Activated naive CD8-positive, alpha-beta T cell treated with anti-CD3 and anti-CD28 coated beads for 36 hours (primary cell): ENCODE results near the gene DNAJC17. TPM values are rescaled to one million over a fixed set of nuclear protein-coding genes. Genes with fewer than 3 reads are reported as not detected.

Experiments used
- DNase-seq: peaks from one replicate; pipeline ENCODE4 v3.0.0; 2021
- H3K27ac Mint-ChIP-seq: one replicate; pipeline ENCODE4 v1.8.0; 2022; ENCODE audit warnings: mild to moderate bottlenecking, moderate library complexity, mixed read lengths
- H3K27me3 Mint-ChIP-seq: one replicate; pipeline ENCODE4 v1.8.0; 2022; ENCODE audit warnings: mild to moderate bottlenecking, mixed read lengths
- H3K36me3 Mint-ChIP-seq: one replicate; pipeline ENCODE4 v1.8.0; 2021; ENCODE audit warnings: mild to moderate bottlenecking, mixed read lengths
- H3K4me1 Mint-ChIP-seq: one replicate; pipeline ENCODE4 v1.8.0; 2021; ENCODE audit warnings: mixed read lengths
- H3K4me3 Mint-ChIP-seq: one replicate; pipeline ENCODE4 v1.8.0; 2022; ENCODE audit warnings: mild to moderate bottlenecking, moderate library complexity, mixed read lengths
- H3K9me3 Mint-ChIP-seq: one replicate; pipeline ENCODE4 v1.8.0; 2022; ENCODE audit warnings: mixed read lengths
- total RNA-seq, 2 experiments: library from RNA; stranded (reverse); gene quantifications; one replicate each; pipeline ENCODE4 v1.2.3, GENCODE V29; 2021

The DNAJC17 gene
- total RNA-seq, 2 experiments from 2014 or later = 39.8 to 41.7 TPM

DNA sequence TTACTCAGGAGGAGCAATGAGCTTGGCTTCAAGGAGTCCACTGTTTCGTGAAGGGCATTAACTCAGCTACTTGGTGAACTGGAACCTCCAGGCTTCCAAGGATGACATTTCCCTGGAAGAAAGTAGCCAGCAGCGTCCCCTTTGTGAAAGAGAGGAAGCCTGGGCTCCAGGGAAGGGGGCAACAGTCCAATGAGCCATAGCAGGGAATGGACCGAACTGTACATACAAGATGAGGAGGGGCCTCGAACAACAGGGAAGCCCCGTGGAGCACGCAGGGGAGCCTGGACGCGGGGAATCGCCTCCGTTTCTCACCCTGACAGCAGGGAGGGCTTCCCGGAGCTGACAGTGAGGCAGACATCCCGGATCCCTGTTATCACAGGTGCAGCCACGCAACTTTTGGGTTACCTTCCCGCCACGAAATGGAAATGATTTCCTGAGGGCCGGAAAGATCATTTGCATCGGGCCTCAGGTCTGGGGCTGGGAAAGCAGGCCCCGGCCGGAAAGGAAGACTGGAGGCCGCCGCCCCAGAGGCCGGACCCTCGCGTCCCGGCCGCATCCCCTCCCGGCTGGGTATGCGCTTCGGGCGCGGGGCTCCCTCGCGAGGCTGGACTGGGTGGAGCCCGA, 36.1 kb upstream of the DNAJC17 start:
- Mint-ChIP-seq H3K27me3 (peaks cover 23% of the 10 kb centered on the region), H3K36me3 (no peaks in the 10 kb centered on the region), H3K9me3 (no peaks in the 10 kb centered on the region), H3K4me3 (peak overlapping the region; percentile 67), H3K4me1 (peaks cover 15% of the 10 kb centered on the region), H3K27ac (no peak overlapping the region)
- DNase-seq = no peak

GRCh38 chr15:40841741-40842140, 34.5 kb upstream of the DNAJC17 start:
- no peak overlapping the region for H3K4me3 Mint-ChIP-seq
- peaks cover 23% of the 10 kb centered on the region for H3K27me3 Mint-ChIP-seq
- DNase-seq = no peak
- H3K27ac Mint-ChIP-seq = no peak overlapping the region
- H3K4me1 Mint-ChIP-seq = peaks cover 9% of the 10 kb centered on the region
- H3K9me3 Mint-ChIP-seq = no peaks in the 10 kb centered on the region
- no peaks in the 10 kb centered on the region for H3K36me3 Mint-ChIP-seq

DNA sequence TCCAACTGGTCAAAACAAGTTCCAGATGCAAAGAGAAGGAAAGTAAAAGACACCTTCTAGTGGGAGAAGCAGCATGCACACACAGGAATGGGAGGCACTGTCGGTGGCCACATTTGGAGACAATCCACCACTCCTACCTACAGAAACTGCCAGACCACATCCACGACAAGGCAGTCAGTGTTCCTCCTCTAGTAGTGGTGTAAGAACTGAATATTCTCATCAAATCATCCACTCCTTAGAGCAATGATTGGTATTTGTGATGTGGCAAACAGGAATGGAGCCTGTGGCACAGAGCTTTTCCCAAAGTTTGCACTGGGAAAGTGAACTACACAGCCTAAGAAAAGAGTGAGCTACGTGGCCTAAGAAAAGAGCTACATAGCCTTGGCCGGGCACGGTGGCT, 31.5 kb upstream of the DNAJC17 start:
- Mint-ChIP-seq H3K4me3 (no peak overlapping the region), H3K27me3 (peaks cover 9% of the 10 kb centered on the region), H3K4me1 (no peaks in the 10 kb centered on the region), H3K27ac (no peak overlapping the region), H3K36me3 (no peaks in the 10 kb centered on the region), H3K9me3 (no peaks in the 10 kb centered on the region)
- DNase-seq = no peak

DNA sequence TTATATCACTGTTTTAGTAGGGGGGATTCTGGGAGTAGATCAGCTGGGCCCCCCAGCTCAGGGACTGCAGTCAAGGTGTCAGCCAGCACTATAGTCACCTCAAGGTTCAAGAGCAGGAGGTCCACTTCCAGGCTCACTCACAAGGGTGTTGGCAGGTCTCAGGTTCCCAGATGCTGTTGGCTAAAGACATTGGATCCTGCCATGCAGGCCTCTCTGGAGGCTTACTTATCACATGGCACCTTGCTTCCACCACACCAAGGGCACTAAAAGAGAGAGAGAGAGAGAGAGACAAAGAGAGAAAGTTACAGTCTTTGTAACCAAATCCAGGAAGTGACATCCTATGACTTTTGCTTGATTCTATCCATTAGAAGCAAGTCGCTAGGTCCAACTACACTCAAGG, 28.7 kb upstream of the DNAJC17 start:
- Mint-ChIP-seq H3K27me3 (no peaks in the 10 kb centered on the region), H3K9me3 (no peaks in the 10 kb centered on the region), H3K4me3 (no peak overlapping the region), H3K4me1 (no peaks in the 10 kb centered on the region), H3K36me3 (no peaks in the 10 kb centered on the region), H3K27ac (no peak overlapping the region)
- DNase-seq = no peak

GRCh38 chr15:40832903-40833302, 25.6 kb upstream of the DNAJC17 start:
- H3K4me1 Mint-ChIP-seq = no peaks in the 10 kb centered on the region

GRCh38 chr15:40831861-40832260, 24.6 kb upstream of the DNAJC17 start:
- no peak for DNase-seq
- H3K4me1 Mint-ChIP-seq = no peaks in the 10 kb centered on the region
- no peak overlapping the region for H3K4me3 Mint-ChIP-seq
- no peaks in the 10 kb centered on the region for H3K9me3 Mint-ChIP-seq
- no peaks in the 10 kb centered on the region for H3K27me3 Mint-ChIP-seq
- H3K36me3 Mint-ChIP-seq = no peaks in the 10 kb centered on the region
- no peak overlapping the region for H3K27ac Mint-ChIP-seq

More at GRCh38 chr15:40832903-40833302, 25.6 kb upstream of the DNAJC17 start:
- Mint-ChIP-seq H3K4me3 (no peak overlapping the region), H3K27me3 (no peaks in the 10 kb centered on the region), H3K9me3 (no peaks in the 10 kb centered on the region), H3K36me3 (no peaks in the 10 kb centered on the region), H3K27ac (no peak overlapping the region)
- DNase-seq = no peak

DNA sequence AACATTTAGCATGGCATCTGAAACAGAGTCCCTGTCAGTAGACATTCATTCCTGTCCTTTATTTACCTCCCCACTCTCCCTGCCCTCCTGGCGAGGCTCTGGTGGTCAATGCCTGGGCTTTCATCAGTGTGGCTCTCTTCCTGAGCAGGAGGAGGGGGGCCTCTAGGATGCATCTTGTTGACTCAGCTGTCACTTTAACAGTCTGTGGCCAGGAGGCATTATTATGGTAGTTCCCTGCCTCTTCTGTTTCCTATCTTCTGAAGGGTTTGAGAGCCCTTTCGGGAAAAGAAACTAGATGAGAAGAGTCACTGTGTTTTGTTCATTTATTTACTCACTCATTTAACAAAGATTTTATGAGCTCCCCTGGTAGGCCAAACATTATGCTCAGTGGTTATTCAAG, 23.6 kb upstream of the DNAJC17 start:
- Mint-ChIP-seq H3K27ac (no peak overlapping the region), H3K27me3 (no peaks in the 10 kb centered on the region), H3K4me1 (no peaks in the 10 kb centered on the region), H3K36me3 (no peaks in the 10 kb centered on the region), H3K4me3 (no peak overlapping the region), H3K9me3 (no peaks in the 10 kb centered on the region)
- DNase-seq = no peak

DNA sequence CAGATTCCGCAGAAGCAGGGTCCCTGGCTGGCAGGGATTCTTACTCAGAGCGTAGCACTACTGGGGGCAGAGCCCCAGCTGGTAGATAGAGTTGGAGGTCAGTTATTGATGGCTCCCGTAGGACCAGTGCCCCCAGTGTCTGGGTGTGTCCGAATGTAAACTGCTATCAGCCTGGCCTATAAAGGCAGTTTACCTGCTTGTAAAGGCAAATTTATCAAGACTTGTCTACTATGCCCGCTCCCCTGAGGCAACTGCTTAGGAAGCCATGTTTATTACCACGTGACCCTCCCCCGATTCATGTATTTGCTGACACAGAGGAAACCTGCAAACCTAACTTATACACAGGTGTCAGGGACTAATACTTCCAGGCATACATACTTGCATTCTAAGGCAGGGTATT, 21.8 kb upstream of the DNAJC17 start:
- Mint-ChIP-seq H3K27me3 (peaks cover 2% of the 10 kb centered on the region), H3K9me3 (no peaks in the 10 kb centered on the region), H3K36me3 (no peaks in the 10 kb centered on the region), H3K4me3 (no peak overlapping the region), H3K4me1 (no peaks in the 10 kb centered on the region), H3K27ac (no peak overlapping the region)
- DNase-seq = no peak

GRCh38 chr15:40828447-40829036, 21.3 kb upstream of the DNAJC17 start, which contains the start of gene PPP1R14D:
PPP1R14D (minus strand) TSS chr15:40828708; CDS start chr15:40828641, 67 bp downstream.
- Mint-ChIP-seq H3K36me3 (no peaks in the 10 kb centered on the region), H3K4me1 (no peaks in the 10 kb centered on the region), H3K9me3 (no peaks in the 10 kb centered on the region), H3K4me3 (no peak within 1 kb of the TSS), H3K27me3 (peaks cover 5% of the 10 kb centered on the region), H3K27ac (no peak within 1 kb of the TSS)
- no peak for DNase-seq

- H3K9me3 Mint-ChIP-seq = no peaks in the 10 kb centered on the region
- H3K4me3 Mint-ChIP-seq = no peak overlapping the region
- H3K4me1 Mint-ChIP-seq = no peaks in the 10 kb centered on the region
- no peak for DNase-seq
- no peaks in the 10 kb centered on the region for H3K36me3 Mint-ChIP-seq
- no peak overlapping the region for H3K27ac Mint-ChIP-seq
- peaks cover 5% of the 10 kb centered on the region for H3K27me3 Mint-ChIP-seq
Observed at GRCh38 chr15:40826423-40827075, 19.3 kb upstream of the DNAJC17 start.

DNA sequence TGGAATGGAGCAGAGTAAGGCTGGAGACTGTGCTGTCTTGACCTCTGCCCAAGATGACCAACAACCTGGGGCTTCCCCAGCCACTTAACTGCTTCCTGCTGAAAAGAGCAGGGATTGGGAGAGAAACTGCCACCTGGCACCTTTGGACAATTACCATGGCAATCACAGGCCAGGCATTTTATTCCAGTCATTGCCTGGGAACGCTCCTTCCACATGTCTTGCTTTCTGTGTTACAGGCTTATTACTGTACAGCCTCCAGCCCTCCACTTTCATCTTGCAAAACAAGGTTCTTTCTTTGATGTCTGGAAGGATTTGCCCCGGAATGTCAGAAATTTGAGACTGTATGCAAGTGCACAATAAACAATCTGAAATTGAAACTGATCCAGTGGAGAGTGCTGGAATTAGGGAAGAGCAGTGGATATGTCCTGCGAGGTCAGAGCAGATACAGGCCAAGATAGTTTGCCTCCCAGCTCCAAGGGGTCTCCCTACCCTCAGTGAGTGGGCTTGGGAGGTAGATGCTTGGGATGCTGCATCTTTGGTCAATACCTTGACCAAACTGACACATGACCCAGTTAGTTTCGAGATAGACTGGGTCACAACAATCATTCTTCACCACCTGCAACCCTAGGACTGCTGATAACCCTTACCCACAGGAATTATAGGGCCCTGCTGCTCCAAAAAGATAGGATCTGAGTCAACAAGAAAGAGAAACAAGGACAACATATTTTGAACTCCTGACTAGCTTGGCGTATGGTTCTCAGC, 18.6 kb upstream of the DNAJC17 start:
- peaks cover 5% of the 10 kb centered on the region for H3K27me3 Mint-ChIP-seq
- H3K4me1 Mint-ChIP-seq = no peaks in the 10 kb centered on the region
- no peak for DNase-seq
- no peaks in the 10 kb centered on the region for H3K9me3 Mint-ChIP-seq
- no peaks in the 10 kb centered on the region for H3K36me3 Mint-ChIP-seq
- H3K27ac Mint-ChIP-seq = no peak overlapping the region
- no peak overlapping the region for H3K4me3 Mint-ChIP-seq

GRCh38 chr15:40823572-40824343, 16.5 kb upstream of the DNAJC17 start:
- H3K36me3 Mint-ChIP-seq = no peaks in the 10 kb centered on the region
- no peaks in the 10 kb centered on the region for H3K9me3 Mint-ChIP-seq
- H3K4me1 Mint-ChIP-seq = no peaks in the 10 kb centered on the region
- peaks cover 5% of the 10 kb centered on the region for H3K27me3 Mint-ChIP-seq
- no peak for DNase-seq
- H3K4me3 Mint-ChIP-seq = no peak overlapping the region
- no peak overlapping the region for H3K27ac Mint-ChIP-seq

DNA sequence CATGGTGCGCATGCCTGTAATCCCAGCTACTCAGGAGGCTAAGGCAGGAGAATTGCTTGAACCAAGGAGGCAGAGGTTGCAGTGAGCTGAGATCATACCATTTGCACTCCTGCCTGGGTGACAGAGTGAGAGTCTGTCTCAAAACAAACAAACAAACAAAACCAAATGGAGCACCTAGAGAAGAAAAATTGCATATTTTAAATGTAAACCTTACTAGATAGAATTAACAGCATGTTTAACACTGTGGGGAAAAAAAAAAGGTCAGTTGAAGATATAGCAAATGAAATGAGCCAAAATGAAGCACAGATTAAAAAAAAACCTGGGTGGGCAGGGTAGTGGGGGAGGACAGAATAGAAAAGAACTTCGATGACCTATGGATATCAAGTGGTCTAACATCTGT, 13.9 kb upstream of the DNAJC17 start:
- Mint-ChIP-seq H3K4me3 (no peak overlapping the region), H3K4me1 (no peaks in the 10 kb centered on the region), H3K27ac (no peak overlapping the region), H3K27me3 (peaks cover 5% of the 10 kb centered on the region), H3K9me3 (no peaks in the 10 kb centered on the region), H3K36me3 (no peaks in the 10 kb centered on the region)
- DNase-seq = no peak

GRCh38 chr15:40819048-40819447, 11.8 kb upstream of the DNAJC17 start:
- Mint-ChIP-seq H3K27ac (no peak overlapping the region), H3K36me3 (no peaks in the 10 kb centered on the region), H3K4me3 (no peak overlapping the region), H3K9me3 (no peaks in the 10 kb centered on the region), H3K4me1 (no peaks in the 10 kb centered on the region), H3K27me3 (peaks cover 2% of the 10 kb centered on the region)
- no peak for DNase-seq
